GM10266 (cell line): ENCODE measurements around the gene ALKBH2.

ENCODE experiments used
- DNase-seq: peaks from one replicate; pipeline ENCODE4 v3.0.0; 2012; ENCODE audit errors: extremely low spot score
- TF ChIP-seq, protein P1 (sequence below): IDR thresholded peaks from 2 replicates; pipeline ENCODE4 v1.5.1; 2012; ENCODE audit warnings: mild to moderate bottlenecking, low read depth; ENCODE audit not compliant: control insufficient read depth, insufficient read depth; ENCODE audit errors: missing control alignments

The ALKBH2 gene

DNA sequence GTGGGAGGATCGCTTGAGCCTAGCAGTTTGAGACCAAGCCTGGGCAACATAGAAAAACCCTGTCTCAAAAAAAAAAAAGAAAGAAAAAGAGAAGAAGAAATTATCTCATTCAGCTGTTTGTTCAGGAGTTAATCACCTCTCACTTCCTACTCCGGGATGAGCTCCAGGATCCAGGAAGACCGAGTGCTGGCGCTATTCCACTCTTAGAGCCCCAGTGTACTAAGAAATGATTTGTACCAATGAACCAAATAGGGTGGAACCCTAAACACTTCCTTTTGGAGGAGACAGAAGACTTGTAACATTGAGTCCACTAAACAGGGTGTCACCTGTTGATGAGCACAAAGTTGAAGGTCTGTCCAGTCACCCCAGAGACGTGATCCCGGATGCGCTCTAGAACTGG, 3.6 kb downstream of the ALKBH2 start:
- no peak for DNase-seq
- TF ChIP-seq, protein P1, sequence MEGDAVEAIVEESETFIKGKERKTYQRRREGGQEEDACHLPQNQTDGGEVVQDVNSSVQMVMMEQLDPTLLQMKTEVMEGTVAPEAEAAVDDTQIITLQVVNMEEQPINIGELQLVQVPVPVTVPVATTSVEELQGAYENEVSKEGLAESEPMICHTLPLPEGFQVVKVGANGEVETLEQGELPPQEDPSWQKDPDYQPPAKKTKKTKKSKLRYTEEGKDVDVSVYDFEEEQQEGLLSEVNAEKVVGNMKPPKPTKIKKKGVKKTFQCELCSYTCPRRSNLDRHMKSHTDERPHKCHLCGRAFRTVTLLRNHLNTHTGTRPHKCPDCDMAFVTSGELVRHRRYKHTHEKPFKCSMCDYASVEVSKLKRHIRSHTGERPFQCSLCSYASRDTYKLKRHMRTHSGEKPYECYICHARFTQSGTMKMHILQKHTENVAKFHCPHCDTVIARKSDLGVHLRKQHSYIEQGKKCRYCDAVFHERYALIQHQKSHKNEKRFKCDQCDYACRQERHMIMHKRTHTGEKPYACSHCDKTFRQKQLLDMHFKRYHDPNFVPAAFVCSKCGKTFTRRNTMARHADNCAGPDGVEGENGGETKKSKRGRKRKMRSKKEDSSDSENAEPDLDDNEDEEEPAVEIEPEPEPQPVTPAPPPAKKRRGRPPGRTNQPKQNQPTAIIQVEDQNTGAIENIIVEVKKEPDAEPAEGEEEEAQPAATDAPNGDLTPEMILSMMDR: no peak

DNA sequence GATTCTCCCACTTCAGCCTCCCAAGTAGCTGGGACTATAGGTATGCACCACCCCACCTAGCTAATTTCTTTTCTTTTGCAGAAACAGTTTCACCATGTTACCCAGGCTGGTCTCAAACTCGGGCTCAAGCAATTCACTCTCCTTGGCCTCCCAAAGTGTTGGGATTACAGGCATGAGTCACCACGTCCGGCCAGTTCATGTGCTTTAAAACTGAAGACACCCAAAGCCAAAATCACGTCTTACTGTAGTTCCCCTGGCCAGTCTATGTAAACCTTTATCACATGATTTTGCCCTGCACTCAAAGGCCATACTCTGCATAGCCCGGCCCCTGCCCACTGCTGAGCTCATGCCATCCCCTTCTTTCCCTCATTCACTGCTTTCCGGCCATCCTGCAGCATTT, 4.5 kb downstream of the ALKBH2 start:
- DNase-seq: no peak
- TF ChIP-seq, protein P1: no peak

DNA sequence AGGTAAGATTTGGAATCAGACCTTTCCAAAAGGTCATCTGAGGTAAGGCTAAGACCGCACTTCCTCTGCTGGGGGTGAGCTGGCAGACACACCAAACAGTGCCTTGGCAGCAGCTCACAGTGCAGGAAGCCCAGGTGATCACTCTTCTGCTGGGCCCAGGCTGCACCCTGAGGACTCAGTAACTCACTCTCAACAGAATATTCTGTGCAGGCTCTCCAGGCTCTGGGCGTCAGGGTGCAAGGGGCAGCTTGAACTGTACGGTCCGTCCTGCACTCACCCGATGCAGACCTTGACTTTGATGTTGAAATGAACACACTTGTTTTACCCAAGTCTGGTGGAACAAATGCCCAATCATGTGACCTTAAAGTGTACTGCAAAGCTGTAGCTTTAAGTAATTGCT, 6.0 kb downstream of the ALKBH2 start:
- no peak for DNase-seq
- TF ChIP-seq, protein P1: no peak

DNA sequence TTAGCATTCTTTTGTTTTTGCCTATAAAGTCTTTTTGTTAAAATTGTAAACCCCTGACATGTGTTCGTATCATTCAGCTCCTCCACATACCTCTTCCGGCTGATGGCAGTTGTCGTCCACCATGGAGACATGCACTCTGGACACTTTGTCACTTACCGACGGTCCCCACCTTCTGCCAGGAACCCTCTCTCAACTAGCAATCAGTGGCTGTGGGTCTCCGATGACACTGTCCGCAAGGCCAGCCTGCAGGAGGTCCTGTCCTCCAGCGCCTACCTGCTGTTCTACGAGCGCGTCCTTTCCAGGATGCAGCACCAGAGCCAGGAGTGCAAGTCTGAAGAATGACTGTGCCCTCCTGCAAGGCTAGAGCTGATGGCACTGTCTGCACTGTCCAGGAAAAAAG, 7.7 kb downstream of the ALKBH2 start:
- TF ChIP-seq, protein P1: no peak
- no peak for DNase-seq

DNA sequence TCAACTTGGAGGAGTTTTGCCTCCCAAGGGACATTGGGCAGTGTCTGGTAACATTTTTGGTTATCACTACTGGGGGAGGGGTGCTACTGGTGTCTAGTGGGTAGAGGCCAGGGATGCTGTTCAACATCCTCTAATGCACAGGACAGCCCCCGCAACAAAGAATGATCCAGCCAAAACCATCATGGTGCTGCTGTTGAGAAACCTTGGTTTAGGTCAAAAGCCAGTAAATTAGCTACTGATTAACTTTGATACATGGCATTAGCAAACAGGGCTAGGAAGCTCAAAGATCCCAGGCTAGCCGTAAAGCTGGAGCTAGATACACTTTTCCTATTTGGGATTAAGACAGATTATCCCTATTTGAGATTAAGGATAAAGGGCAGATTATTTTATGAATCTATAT, 8.8 kb downstream of the ALKBH2 start:
- no peak for DNase-seq

DNA sequence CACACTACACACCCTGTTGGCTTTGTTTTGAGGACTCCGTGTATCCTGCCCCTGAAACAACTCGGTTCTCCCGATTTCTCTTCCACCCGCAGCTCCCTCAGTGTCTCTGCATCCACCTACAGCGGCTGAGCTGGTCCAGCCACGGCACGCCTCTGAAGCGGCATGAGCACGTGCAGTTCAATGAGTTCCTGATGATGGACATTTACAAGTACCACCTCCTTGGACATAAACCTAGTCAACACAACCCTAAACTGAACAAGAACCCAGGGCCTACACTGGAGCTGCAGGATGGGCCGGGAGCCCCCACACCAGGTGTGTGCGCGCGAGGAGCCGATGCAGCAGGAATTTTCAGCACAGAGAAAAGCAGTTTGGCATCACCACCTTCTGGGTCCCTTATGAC, 10.5 kb downstream of the ALKBH2 start:
- TF ChIP-seq, protein P1: no peak
- DNase-seq: no peak

More for the DNA sequence above, 8.8 kb downstream of the ALKBH2 start:
- TF ChIP-seq, protein P1: no peak

DNA sequence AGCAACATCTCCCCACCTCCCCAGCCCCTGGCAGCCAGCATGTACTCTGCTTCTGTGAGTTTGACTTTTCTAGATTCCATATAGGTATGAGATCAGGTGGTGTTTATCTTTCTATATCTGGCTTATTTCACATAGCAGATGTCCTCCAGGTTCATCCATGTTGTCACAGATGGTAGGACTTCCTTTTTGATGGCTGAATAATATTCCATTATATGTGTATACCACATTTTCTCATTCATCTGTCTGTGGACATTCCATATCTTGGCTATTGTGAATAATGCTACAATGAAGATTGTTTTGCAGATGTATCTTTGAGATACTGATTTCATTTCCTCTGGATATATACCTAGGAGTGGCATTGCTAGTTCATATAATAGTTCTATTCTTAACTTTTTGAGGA, 18.4 kb downstream of the ALKBH2 start:
- no peak for DNase-seq

More for the DNA sequence above, 18.4 kb downstream of the ALKBH2 start:
- TF ChIP-seq, protein P1: no peak
